Activated CD4-positive, alpha-beta T cell treated with anti-CD3 and anti-CD28 coated beads for 36 hours (primary cell): ENCODE results near the gene ARFGEF3. TPM values are rescaled to one million over a fixed set of nuclear protein-coding genes. Genes with fewer than 3 reads are reported as not detected.

Source experiments
- ATAC-seq: fragments of 200-7000 bp; cut with Tn5 transposase; one replicate; pipeline ENCODE4 v1.10.0; 2021; ENCODE audit warnings: mild to moderate bottlenecking, moderate library complexity
- CTCF ChIA-PET: fragments of 350-600 bp; sonication (Branson Sonifier 250); formaldehyde crosslinking; loops from one replicate; lab custom pipeline; 2021; ENCODE audit warnings: antibody characterized with exemption; lab: Charles Lee
- POLR2A ChIA-PET: fragments of 350-600 bp; sonication (Branson Sonifier 250); formaldehyde crosslinking; loops from one replicate; lab custom pipeline; 2021; ENCODE audit warnings: antibody characterized with exemption, inconsistent platforms; lab: Charles Lee
- DNase-seq: peaks from one replicate; pipeline ENCODE4 v3.0.0-alpha.2; 2020
- H3K27ac Mint-ChIP-seq: one replicate; pipeline ENCODE4 v1.8.0; 2021; ENCODE audit warnings: mixed read lengths
- H3K27me3 Mint-ChIP-seq: one replicate; pipeline ENCODE4 v1.8.0; 2021; ENCODE audit warnings: mixed read lengths
- H3K36me3 Mint-ChIP-seq: one replicate; pipeline ENCODE4 v1.8.0; 2021; ENCODE audit warnings: low read depth, mixed read lengths
- H3K4me1 Mint-ChIP-seq: one replicate; pipeline ENCODE4 v1.8.0; 2021; ENCODE audit warnings: mixed read lengths
- H3K4me3 Mint-ChIP-seq: one replicate; pipeline ENCODE4 v1.8.0; 2021; ENCODE audit warnings: mild to moderate bottlenecking, moderate library complexity, mixed read lengths
- H3K9me3 Mint-ChIP-seq: one replicate; pipeline ENCODE4 v1.8.0; 2021; ENCODE audit warnings: low read depth, mixed read lengths
- intact Hi-C, 2 experiments: fragments of 100-400 bp; cut with DNase I in 1 of 2; cut with micrococcal nuclease in 1 of 2; formaldehyde crosslinking; loops; one replicate each; pipeline versions ENCODE4 v1.14.2 to v1.15.1; 2022 to 2024; cut with DNase I, micrococcal nuclease
- total RNA-seq, 2 experiments: library from RNA; stranded (reverse); gene quantifications; one replicate each; pipeline ENCODE4 v1.2.3, GENCODE V29; 2021

The ARFGEF3 gene
- total RNA-seq, 2 experiments from 2014 or later, result 1.6 to 1.7 TPM

- H3K27me3 Mint-ChIP-seq, result peaks cover 23% of the 10 kb centered on the region
- intact Hi-C loops, result no loop called here
- H3K9me3 Mint-ChIP-seq, result no peaks in the 10 kb centered on the region
- no peaks in the 10 kb centered on the region for H3K4me1 Mint-ChIP-seq
- no peak overlapping the region for H3K4me3 Mint-ChIP-seq
- no peak overlapping the region for H3K27ac Mint-ChIP-seq
- ATAC-seq (no peak), DNase-seq (no peak)
- ChIA-PET CTCF (interaction anchor here (0.8 kb wide), 1 partner anchor 203 kb away, joined by 3 read pairs; no protein-coding TSS in a partner anchor), POLR2A (no interaction called here)
- H3K36me3 Mint-ChIP-seq, result no peaks in the 10 kb centered on the region
Measured at GRCh38 chr6:138318741-138319375, 157.1 kb downstream of the ARFGEF3 start.

GRCh38 chr6:138321934-138322333 lies 160.2 kb downstream of the ARFGEF3 start:
- CTCF ChIA-PET, result no interaction called here
- no peak for ATAC-seq
- H3K36me3 Mint-ChIP-seq, result no peaks in the 10 kb centered on the region
- H3K27ac Mint-ChIP-seq, result no peak overlapping the region
- no peak for DNase-seq
- peaks cover 16% of the 10 kb centered on the region for H3K27me3 Mint-ChIP-seq
- POLR2A ChIA-PET, result no interaction called here
- no peaks in the 10 kb centered on the region for H3K4me1 Mint-ChIP-seq
- H3K4me3 Mint-ChIP-seq, result no peak overlapping the region
- H3K9me3 Mint-ChIP-seq, result no peaks in the 10 kb centered on the region
- intact Hi-C loops, result no loop called here

GRCh38 chr6:138323821-138324220 lies 162.1 kb downstream of the ARFGEF3 start:
- ChIA-PET POLR2A (no interaction called here), CTCF (interaction anchor here (0.6 kb wide), 1 partner anchor 10 kb away, joined by 3 read pairs; no protein-coding TSS in a partner anchor)
- H3K27ac Mint-ChIP-seq, result no peak overlapping the region
- DNase-seq (no peak), ATAC-seq (no peak)
- H3K27me3 Mint-ChIP-seq, result peaks cover 12% of the 10 kb centered on the region
- no peak overlapping the region for H3K4me3 Mint-ChIP-seq
- no peaks in the 10 kb centered on the region for H3K4me1 Mint-ChIP-seq
- H3K9me3 Mint-ChIP-seq, result no peaks in the 10 kb centered on the region
- intact Hi-C loops, result no loop called here
- H3K36me3 Mint-ChIP-seq, result no peaks in the 10 kb centered on the region

GRCh38 chr6:138328210-138328609 lies 166.5 kb downstream of the ARFGEF3 start:
- intact Hi-C loops, result no loop called here
- no peak for ATAC-seq
- H3K27ac Mint-ChIP-seq, result no peak overlapping the region
- H3K4me1 Mint-ChIP-seq, result no peaks in the 10 kb centered on the region
- POLR2A ChIA-PET, result no interaction called here
- no peak for DNase-seq
- peaks cover 2% of the 10 kb centered on the region for H3K27me3 Mint-ChIP-seq
- no peaks in the 10 kb centered on the region for H3K36me3 Mint-ChIP-seq
- H3K4me3 Mint-ChIP-seq, result no peak overlapping the region
- CTCF ChIA-PET, result no interaction called here
- no peaks in the 10 kb centered on the region for H3K9me3 Mint-ChIP-seq

- CTCF ChIA-PET, result no interaction called here
- POLR2A ChIA-PET, result no interaction called here
- Mint-ChIP-seq H3K27ac (no peak overlapping the region), H3K27me3 (peaks cover 2% of the 10 kb centered on the region), H3K36me3 (no peaks in the 10 kb centered on the region), H3K4me3 (no peak overlapping the region), H3K9me3 (no peaks in the 10 kb centered on the region), H3K4me1 (no peaks in the 10 kb centered on the region)
- ATAC-seq (no peak), DNase-seq (no peak)
- intact Hi-C loops, result no loop called here
Measured at GRCh38 chr6:138330763-138331162, 169.0 kb downstream of the ARFGEF3 start.

GRCh38 chr6:138331444-138331843 lies 169.7 kb downstream of the ARFGEF3 start:
- ATAC-seq (no peak), DNase-seq (no peak)
- CTCF ChIA-PET, result no interaction called here
- H3K4me1 Mint-ChIP-seq, result no peaks in the 10 kb centered on the region
- no peaks in the 10 kb centered on the region for H3K36me3 Mint-ChIP-seq
- H3K9me3 Mint-ChIP-seq, result no peaks in the 10 kb centered on the region
- H3K27me3 Mint-ChIP-seq, result peaks cover 2% of the 10 kb centered on the region
- intact Hi-C loops, result no loop called here
- H3K4me3 Mint-ChIP-seq, result no peak overlapping the region
- POLR2A ChIA-PET, result no interaction called here
- H3K27ac Mint-ChIP-seq, result no peak overlapping the region

GRCh38 chr6:138331984-138332383 lies 170.2 kb downstream of the ARFGEF3 start:
- no peak overlapping the region for H3K4me3 Mint-ChIP-seq
- CTCF ChIA-PET, result no interaction called here

GRCh38 chr6:138334000-138334399 lies 172.3 kb downstream of the ARFGEF3 start:
- intact Hi-C loops, result no loop called here
- ATAC-seq (no peak), DNase-seq (no peak)
- CTCF ChIA-PET, result interaction anchor here (0.8 kb wide), 1 partner anchor 10 kb away, joined by 3 read pairs; no protein-coding TSS in a partner anchor
- POLR2A ChIA-PET, result no interaction called here
- H3K4me1 Mint-ChIP-seq, result no peaks in the 10 kb centered on the region
- H3K27ac Mint-ChIP-seq, result no peak overlapping the region
- no peaks in the 10 kb centered on the region for H3K36me3 Mint-ChIP-seq
- peaks cover 5% of the 10 kb centered on the region for H3K27me3 Mint-ChIP-seq
- no peaks in the 10 kb centered on the region for H3K9me3 Mint-ChIP-seq
- no peak overlapping the region for H3K4me3 Mint-ChIP-seq

More at GRCh38 chr6:138331984-138332383, 170.2 kb downstream of the ARFGEF3 start:
- Mint-ChIP-seq H3K4me1 (no peaks in the 10 kb centered on the region), H3K36me3 (no peaks in the 10 kb centered on the region), H3K27me3 (peaks cover 2% of the 10 kb centered on the region), H3K9me3 (no peaks in the 10 kb centered on the region), H3K27ac (no peak overlapping the region)
- DNase-seq, result no peak
- ATAC-seq, result no peak
- POLR2A ChIA-PET, result no interaction called here
- intact Hi-C loops, result no loop called here

GRCh38 chr6:138334963-138335362 lies 173.2 kb downstream of the ARFGEF3 start:
- POLR2A ChIA-PET, result no interaction called here
- H3K4me1 Mint-ChIP-seq, result no peaks in the 10 kb centered on the region
- no peaks in the 10 kb centered on the region for H3K9me3 Mint-ChIP-seq
- H3K27ac Mint-ChIP-seq, result no peak overlapping the region
- DNase-seq (no peak), ATAC-seq (no peak)
- CTCF ChIA-PET, result interaction anchor here (0.6 kb wide), 1 partner anchor 34 kb away, joined by 3 read pairs; no protein-coding TSS in a partner anchor
- H3K36me3 Mint-ChIP-seq, result no peaks in the 10 kb centered on the region
- peaks cover 5% of the 10 kb centered on the region for H3K27me3 Mint-ChIP-seq
- intact Hi-C loops, result no loop called here
- H3K4me3 Mint-ChIP-seq, result no peak overlapping the region

- ChIA-PET CTCF (no interaction called here), POLR2A (no interaction called here)
- Mint-ChIP-seq H3K4me1 (no peaks in the 10 kb centered on the region), H3K27me3 (peaks cover 7% of the 10 kb centered on the region), H3K27ac (no peak overlapping the region), H3K36me3 (no peaks in the 10 kb centered on the region), H3K4me3 (no peak overlapping the region), H3K9me3 (no peaks in the 10 kb centered on the region)
- DNase-seq (no peak), ATAC-seq (no peak)
- intact Hi-C loops, result no loop called here
Measured at GRCh38 chr6:138336221-138336620, 174.5 kb downstream of the ARFGEF3 start.

- Mint-ChIP-seq H3K9me3 (no peaks in the 10 kb centered on the region), H3K4me1 (no peaks in the 10 kb centered on the region), H3K27ac (no peak overlapping the region), H3K27me3 (peaks cover 6% of the 10 kb centered on the region), H3K36me3 (no peaks in the 10 kb centered on the region), H3K4me3 (no peak overlapping the region)
- ATAC-seq (no peak), DNase-seq (no peak)
- intact Hi-C loops, result no loop called here
- ChIA-PET POLR2A (no interaction called here), CTCF (interaction anchor here (1.0 kb wide), 1 partner anchor 221 kb away, joined by 3 read pairs; no protein-coding TSS in a partner anchor)
Measured at GRCh38 chr6:138337076-138337475, 175.3 kb downstream of the ARFGEF3 start.

GRCh38 chr6:138339024-138339423 lies 177.3 kb downstream of the ARFGEF3 start:
- no peak for ATAC-seq
- Mint-ChIP-seq H3K9me3 (no peaks in the 10 kb centered on the region), H3K27me3 (peaks cover 8% of the 10 kb centered on the region)

More at GRCh38 chr6:138339024-138339423, 177.3 kb downstream of the ARFGEF3 start:
- DNase-seq, result no peak
- intact Hi-C loops, result no loop called here
- ChIA-PET CTCF (no interaction called here), POLR2A (no interaction called here)
- no peak overlapping the region for H3K27ac Mint-ChIP-seq
- no peaks in the 10 kb centered on the region for H3K4me1 Mint-ChIP-seq
- no peak overlapping the region for H3K4me3 Mint-ChIP-seq
- H3K36me3 Mint-ChIP-seq, result no peaks in the 10 kb centered on the region
